Prostate gland (tissue), 2 donors: ENCODE data around the gene CYB5A.

Source experiments
- CTCF ChIP-seq, 4 experiments: fragments of 200-600 bp in 2 of 4; fragments of 450-650 bp in 2 of 4; sonication (generic) in 2 of 4; IDR thresholded peaks; 1 replicate in 3 of 4; 2 replicates in 1 of 4; pipeline ENCODE4 v1.5.1; 2016 to 2019; ENCODE audit warnings: antibody characterized with exemption in 4 of 4, mild to moderate bottlenecking in 2 of 4, moderate library complexity in 2 of 4
- POLR2A ChIP-seq: fragments of 450-650 bp; IDR thresholded peaks from one replicate; pipeline ENCODE4 v1.6.1; 2016; ENCODE audit warnings: antibody characterized with exemption, mild to moderate bottlenecking
- POLR2AphosphoS5 ChIP-seq: sonication (generic); formaldehyde crosslinking; IDR thresholded peaks from one replicate; pipeline ENCODE4 v1.6.1; 2017; ENCODE audit warnings: antibody characterized with exemption

- no peak for TF ChIP-seq POLR2A
- no peak for TF ChIP-seq CTCF (IDR thresholded peaks at IDR 0.05)
- TF ChIP-seq POLR2AphosphoS5 = no peak
Measured at GRCh38 chr18:74283646-74284045, 8.1 kb downstream of the CYB5A start.
